GM12878 (cell line): ENCODE results near the gene MPDZ. TPM values are rescaled to one million over a fixed set of nuclear protein-coding genes. Genes with fewer than 3 reads are reported as not detected.

Source experiments
- ATAC-seq: fragments of 200-7000 bp; cut with Tn5 transposase; 3 replicates; pipeline ENCODE4 v1.9.1; 2020; ENCODE audit warnings: mild to moderate bottlenecking, moderate library complexity
- BruUV-seq: library from RNA; stranded (reverse); fragments of 400-500 nt; replicated peaks from 2 replicates; lab custom pipeline; 2021; lab: Mats Ljungman, UMichigan
- CTCF ChIA-PET: fragments of 300-600 bp; sonication (Branson Sonifier 250); formaldehyde crosslinking; extraction: SDS; loops from one replicate; lab custom pipeline; 2021; ENCODE audit warnings: inconsistent platforms; lab: Yijun Ruan, JAX
- POLR2A ChIA-PET: fragments of 350-600 bp; formaldehyde crosslinking; extraction: SDS; loops from one replicate; lab custom pipeline; 2021; ENCODE audit warnings: inconsistent platforms; lab: Charles Lee
- RAD21 ChIA-PET: fragments of 300-600 bp; sonication (Branson Sonifier 250); formaldehyde crosslinking; loops from one replicate; lab custom pipeline; 2023; ENCODE audit warnings: antibody characterized with exemption; ENCODE audit not compliant: unreplicated experiment; lab: Charles Lee
- SMC1A ChIA-PET: fragments of 300-600 bp; sonication (Branson Sonifier 250); formaldehyde crosslinking; loops from one replicate; lab custom pipeline; 2023; ENCODE audit not compliant: unreplicated experiment, uncharacterized antibody; lab: Charles Lee
- DNase-seq: peaks from one replicate; pipeline ENCODE4 v3.0.0-alpha.2; 2011; ENCODE audit warnings: low read depth, low spot score
- FAIRE-seq: peaks from 3 replicates; lab custom pipeline; 2011; peaks lifted over from hg19 to GRCh38; lab: Jason Lieb, UNC
- H2AFZ ChIP-seq: 2 replicates; pipeline ENCODE4 v1.6.0; 2011; ENCODE audit warnings: low read depth, low read length, control low read depth; ENCODE audit not compliant: control insufficient read depth
- H3K27ac ChIP-seq: 2 replicates; pipeline ENCODE4 v1.5.1; 2011; ENCODE audit warnings: control low read depth; ENCODE audit not compliant: control insufficient read depth, insufficient read depth
- H3K27me3 ChIP-seq, 2 experiments: replicated peaks in 1 of 2; 2 replicates each; pipeline versions ENCODE4 v1.6.0 to v1.6.1; 2011; ENCODE audit warnings: low read length in 1 of 2; ENCODE audit not compliant: control insufficient read depth in 2 of 2, insufficient read depth in 2 of 2
- H3K36me3 ChIP-seq, 2 experiments: 2 replicates each; pipeline ENCODE4 v1.5.1; 2011; ENCODE audit warnings: low read length in 1 of 2; ENCODE audit not compliant: control insufficient read depth in 2 of 2, insufficient read depth in 2 of 2
- H3K4me1 ChIP-seq: 2 replicates; pipeline ENCODE4 v1.6.1; 2011; ENCODE audit warnings: mild to moderate bottlenecking, low read length, moderate library complexity, mixed read lengths; ENCODE audit not compliant: control insufficient read depth, insufficient read depth
- H3K4me2 ChIP-seq: 2 replicates; pipeline ENCODE4 v1.6.0; 2011; ENCODE audit warnings: control low read depth; ENCODE audit not compliant: control insufficient read depth, insufficient read depth
- H3K4me3 ChIP-seq: fragments of 200-600 bp; sonication (generic); 2 replicates; pipeline ENCODE4 v1.5.1; 2016
- H3K79me2 ChIP-seq: 2 replicates; pipeline ENCODE4 v1.6.0; 2011; ENCODE audit warnings: low read length; ENCODE audit not compliant: control insufficient read depth, insufficient read depth
- H3K9ac ChIP-seq: 2 replicates; pipeline ENCODE4 v1.8.0; 2011; ENCODE audit warnings: low read length, control low read depth, mixed read lengths; ENCODE audit not compliant: control insufficient read depth, insufficient read depth
- H3K9me3 ChIP-seq: replicated peaks from 3 replicates; pipeline ENCODE4 v1.5.1; 2011; ENCODE audit warnings: mild to moderate bottlenecking, low read length; ENCODE audit not compliant: control insufficient read depth, insufficient read depth
- H4K20me1 ChIP-seq: 2 replicates; pipeline ENCODE4 v1.6.0; 2011; ENCODE audit not compliant: control insufficient read depth, insufficient read depth
- BACH1 ChIP-seq: fragments of 450-650 bp; IDR thresholded peaks from 2 replicates; pipeline ENCODE4 v1.6.1; 2017; ENCODE audit warnings: mild to moderate bottlenecking, borderline replicate concordance
- EZH2 ChIP-seq: IDR thresholded peaks from 2 replicates; pipeline ENCODE4 v1.6.1; 2012; ENCODE audit warnings: low read depth, mild to moderate bottlenecking, control low read depth, inconsistent platforms, low read length, borderline replicate concordance; ENCODE audit not compliant: control insufficient read depth
- HDAC2 ChIP-seq: fragments of 200-600 bp; sonication (generic); IDR thresholded peaks from 2 replicates; pipeline ENCODE4 v1.6.1; 2017
- KAT2A ChIP-seq: conservative IDR thresholded peaks from 2 replicates; pipeline ENCODE4 v1.6.1; 2011; ENCODE audit warnings: low read depth, low read length; ENCODE audit not compliant: control insufficient read depth
- PAX5 ChIP-seq: IDR thresholded peaks from 2 replicates; pipeline ENCODE4 v1.6.1; 2011; ENCODE audit warnings: low read depth, low read length, borderline replicate concordance
- PAX8 ChIP-seq: fragments of 450-650 bp; IDR thresholded peaks from 2 replicates; pipeline ENCODE4 v1.6.1; 2017; ENCODE audit warnings: mild to moderate bottlenecking, moderate library complexity
- POLR2AphosphoS2 ChIP-seq: IDR thresholded peaks from 2 replicates; pipeline ENCODE4 v1.6.1; 2011; ENCODE audit warnings: low read depth, mild to moderate bottlenecking, low read length, improper control_type of control experiment, moderate library complexity
- SREBF2 ChIP-seq: IDR thresholded peaks from 2 replicates; pipeline ENCODE4 v1.6.1; 2012; ENCODE audit warnings: mild to moderate bottlenecking, low read length
- YBX1 ChIP-seq: fragments of 450-650 bp; IDR thresholded peaks from 2 replicates; pipeline ENCODE4 v1.6.1; 2016; ENCODE audit warnings: antibody characterized with exemption
- ZSCAN29 ChIP-seq: fragments of 450-650 bp; IDR thresholded peaks from 2 replicates; pipeline ENCODE4 v1.6.1; 2017; ENCODE audit warnings: mild to moderate bottlenecking, moderate library complexity
- WGBS: methylation state at CpG from one replicate; pipeline ENCODE4 v1.1.6; 2016; ENCODE audit warnings: low lambda C conversion rate; ENCODE audit not compliant: insufficient replicate concordance, insufficient coverage; ENCODE audit errors: missing lambda C conversion rate; 5-methylcytosine and 5-hydroxymethylcytosine counted together
- in situ Hi-C: fragments of 300-500 bp; cut with MboI; formaldehyde crosslinking; loops from 9 replicates; pipeline ENCODE4 v1.14.3; 2018; ENCODE audit warnings: mixed read lengths
- intact Hi-C: fragments of 100-400 bp; cut with micrococcal nuclease; formaldehyde crosslinking; loops from one replicate; pipeline ENCODE4 v1.14.2; 2022; ENCODE audit not compliant: unreplicated experiment
- polyA plus RNA-seq, 11 experiments: library from polyadenylated mRNA; depleted of rRNA in 4 of 11; unstranded in 6 of 11; stranded (reverse) in 5 of 11; fragments of >200 nt; fragmentation: Nextera tagmentation in 4 of 11; fragmentation: Illumina TruSeq in 1 of 11; extraction: Ambion mirVana in 4 of 11; extraction: Trizol in 1 of 11; gene quantifications; 1 replicate in 1 of 11; 2 replicates in 10 of 11; pipeline versions ENCODE4 v1.2.1 to v1.2.3, GENCODE V29; 2011 to 2016; ENCODE audit warnings: inconsistent platforms in 2 of 11, missing spikeins in 2 of 11, low read depth in 1 of 11
- total RNA-seq, 4 experiments: library from RNA; depleted of rRNA in 3 of 4; stranded (reverse); fragments of >200 nt in 3 of 4; fragmentation: Illumina TruSeq in 1 of 4; extraction: Trizol in 1 of 4; gene quantifications; 2 replicates each; pipeline versions ENCODE4 v1.2.1 to v1.2.3, GENCODE V29; 2013 to 2021
- TF ChIP-seq, protein P1 (sequence below): fragments of 150-350 bp; IDR thresholded peaks from 2 replicates; pipeline ENCODE4 v1.6.1; 2016; ENCODE audit warnings: low read depth, low read length

Gene MPDZ
- total and polyA plus RNA-seq, 10 of the 15 experiments (the other 5 are each of a cell fraction or from before 2014, with no cell fraction given): 0.36 TPM; not detected in 9

- Histone ChIP-seq H3K36me3 (no peaks in the 10 kb centered on the region), H3K9me3 (no peaks in the 10 kb centered on the region), H2AFZ (no peak overlapping the region), H3K4me3 (no peak overlapping the region), H3K79me2 (no peaks in the 10 kb centered on the region), H3K27me3 (no peaks in the 10 kb centered on the region), H4K20me1 (no peaks in the 10 kb centered on the region), H3K4me1 (no peaks in the 10 kb centered on the region), H3K27ac (no peak overlapping the region), H3K4me2 (no peak overlapping the region), H3K9ac (no peak overlapping the region)
- FAIRE-seq (no peak), DNase-seq (no peak), ATAC-seq (no peak)
- RAD21 ChIA-PET: no interaction called here
- POLR2A ChIA-PET: no interaction called here
- no peak for TF ChIP-seq PAX5
- intact Hi-C loops: no loop called here
- CTCF ChIA-PET: no interaction called here
- no TSS peak for BruUV-seq
- SMC1A ChIA-PET: no interaction called here
- in situ Hi-C loops: no loop called here
- 0% methylated on average over 1 of the region's 1 CpG for WGBS
Measured at GRCh38 chr9:13239208-13239607, 40.3 kb downstream of the MPDZ start.

- ChIA-PET SMC1A (interaction anchor here (1.2 kb wide), 1 partner anchor 14 kb away, joined by 3 read pairs; no protein-coding TSS in a partner anchor), RAD21 (no interaction called here), CTCF (no interaction called here), POLR2A (no interaction called here)
- Histone ChIP-seq H3K4me3 (no peak overlapping the region), H3K27ac (no peak overlapping the region), H3K4me2 (no peak overlapping the region), H3K4me1 (no peaks in the 10 kb centered on the region), H3K9ac (no peak overlapping the region), H3K36me3 (no peaks in the 10 kb centered on the region), H3K79me2 (no peaks in the 10 kb centered on the region), H4K20me1 (no peaks in the 10 kb centered on the region), H2AFZ (no peak overlapping the region), H3K9me3 (no peaks in the 10 kb centered on the region), H3K27me3 (no peaks in the 10 kb centered on the region)
- intact Hi-C loops: no loop called here
- FAIRE-seq (no peak), ATAC-seq (no peak), DNase-seq (no peak)
- in situ Hi-C loops: no loop called here
- WGBS: 0% methylated on average over 1 of the region's 1 CpG
- no TSS peak for BruUV-seq
- TF ChIP-seq ZSCAN29: no peak
- TF ChIP-seq, protein P1, sequence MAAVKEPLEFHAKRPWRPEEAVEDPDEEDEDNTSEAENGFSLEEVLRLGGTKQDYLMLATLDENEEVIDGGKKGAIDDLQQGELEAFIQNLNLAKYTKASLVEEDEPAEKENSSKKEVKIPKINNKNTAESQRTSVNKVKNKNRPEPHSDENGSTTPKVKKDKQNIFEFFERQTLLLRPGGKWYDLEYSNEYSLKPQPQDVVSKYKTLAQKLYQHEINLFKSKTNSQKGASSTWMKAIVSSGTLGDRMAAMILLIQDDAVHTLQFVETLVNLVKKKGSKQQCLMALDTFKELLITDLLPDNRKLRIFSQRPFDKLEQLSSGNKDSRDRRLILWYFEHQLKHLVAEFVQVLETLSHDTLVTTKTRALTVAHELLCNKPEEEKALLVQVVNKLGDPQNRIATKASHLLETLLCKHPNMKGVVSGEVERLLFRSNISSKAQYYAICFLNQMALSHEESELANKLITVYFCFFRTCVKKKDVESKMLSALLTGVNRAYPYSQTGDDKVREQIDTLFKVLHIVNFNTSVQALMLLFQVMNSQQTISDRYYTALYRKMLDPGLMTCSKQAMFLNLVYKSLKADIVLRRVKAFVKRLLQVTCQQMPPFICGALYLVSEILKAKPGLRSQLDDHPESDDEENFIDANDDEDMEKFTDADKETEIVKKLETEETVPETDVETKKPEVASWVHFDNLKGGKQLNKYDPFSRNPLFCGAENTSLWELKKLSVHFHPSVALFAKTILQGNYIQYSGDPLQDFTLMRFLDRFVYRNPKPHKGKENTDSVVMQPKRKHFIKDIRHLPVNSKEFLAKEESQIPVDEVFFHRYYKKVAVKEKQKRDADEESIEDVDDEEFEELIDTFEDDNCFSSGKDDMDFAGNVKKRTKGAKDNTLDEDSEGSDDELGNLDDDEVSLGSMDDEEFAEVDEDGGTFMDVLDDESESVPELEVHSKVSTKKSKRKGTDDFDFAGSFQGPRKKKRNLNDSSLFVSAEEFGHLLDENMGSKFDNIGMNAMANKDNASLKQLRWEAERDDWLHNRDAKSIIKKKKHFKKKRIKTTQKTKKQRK: no peak
- TF ChIP-seq PAX8: no peak
- no peak for TF ChIP-seq POLR2AphosphoS2
- no peak for TF ChIP-seq KAT2A
- no peak for TF ChIP-seq BACH1
- TF ChIP-seq SREBF2: no peak
- no peak for TF ChIP-seq HDAC2
- no peak for TF ChIP-seq EZH2
- TF ChIP-seq YBX1: no peak
Measured at GRCh38 chr9:13234932-13235331, 44.6 kb downstream of the MPDZ start.
